Measurements from ENCODE around the gene IFNL1.

DNA sequence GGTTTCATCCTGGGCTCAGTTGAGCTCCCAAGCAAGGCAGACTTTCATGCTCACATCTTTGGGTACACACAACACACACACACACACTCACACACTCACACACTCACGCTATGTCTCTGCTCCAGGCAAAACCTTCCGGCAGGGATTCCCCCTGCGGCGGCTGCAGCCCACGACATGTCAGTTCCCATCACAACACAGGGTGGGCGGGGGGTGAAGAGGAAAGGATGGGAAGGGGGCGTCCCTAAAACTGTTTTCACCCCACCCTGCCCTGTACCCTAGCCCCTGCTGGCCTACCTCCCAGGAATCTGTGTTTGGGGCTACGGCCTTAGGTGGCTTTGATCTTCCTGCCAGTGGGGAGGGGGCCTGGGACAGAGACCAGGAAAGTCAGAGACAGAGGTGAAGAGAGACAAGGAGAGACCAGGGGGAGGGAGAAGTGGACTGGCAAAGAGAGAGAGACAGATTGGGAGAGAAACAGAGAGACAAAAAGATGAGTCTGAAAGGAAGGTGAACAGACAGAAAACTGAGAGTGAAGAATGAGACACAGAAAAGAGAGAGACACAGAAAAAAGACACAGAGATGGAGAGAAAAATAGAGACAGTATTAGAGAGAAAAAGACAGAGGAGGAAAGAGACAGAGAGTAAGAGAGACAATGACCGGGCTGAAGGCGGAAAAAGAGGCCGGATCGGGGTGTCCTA, 20.6 kb downstream of the IFNL1 start:
- TF ChIP-seq, protein P1, sequence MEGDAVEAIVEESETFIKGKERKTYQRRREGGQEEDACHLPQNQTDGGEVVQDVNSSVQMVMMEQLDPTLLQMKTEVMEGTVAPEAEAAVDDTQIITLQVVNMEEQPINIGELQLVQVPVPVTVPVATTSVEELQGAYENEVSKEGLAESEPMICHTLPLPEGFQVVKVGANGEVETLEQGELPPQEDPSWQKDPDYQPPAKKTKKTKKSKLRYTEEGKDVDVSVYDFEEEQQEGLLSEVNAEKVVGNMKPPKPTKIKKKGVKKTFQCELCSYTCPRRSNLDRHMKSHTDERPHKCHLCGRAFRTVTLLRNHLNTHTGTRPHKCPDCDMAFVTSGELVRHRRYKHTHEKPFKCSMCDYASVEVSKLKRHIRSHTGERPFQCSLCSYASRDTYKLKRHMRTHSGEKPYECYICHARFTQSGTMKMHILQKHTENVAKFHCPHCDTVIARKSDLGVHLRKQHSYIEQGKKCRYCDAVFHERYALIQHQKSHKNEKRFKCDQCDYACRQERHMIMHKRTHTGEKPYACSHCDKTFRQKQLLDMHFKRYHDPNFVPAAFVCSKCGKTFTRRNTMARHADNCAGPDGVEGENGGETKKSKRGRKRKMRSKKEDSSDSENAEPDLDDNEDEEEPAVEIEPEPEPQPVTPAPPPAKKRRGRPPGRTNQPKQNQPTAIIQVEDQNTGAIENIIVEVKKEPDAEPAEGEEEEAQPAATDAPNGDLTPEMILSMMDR (IDR thresholded peaks at IDR 0.05) = no peak
- TF ChIP-seq POLR2A (IDR thresholded peaks at IDR 0.05) = no peak
- no peak for TF ChIP-seq POLR2AphosphoS5 (IDR thresholded peaks at IDR 0.05)

Data from transverse colon (tissue), 4 donors.